Memory B cell (primary cell): ENCODE results near the gene SIRPD.

Experiments used
- ATAC-seq: fragments of 150-1000 bp; cut with Tn5 transposase; 2 replicates; pipeline ENCODE4 v1.10.0; 2021; ENCODE audit warnings: low read depth, mild to moderate bottlenecking, moderate library complexity
- DNase-seq, 2 donors: peaks; one replicate each; pipeline ENCODE4 v3.0.0; 2022; ENCODE audit warnings: low spot score in 2 of 2
- H3K27ac Mint-ChIP-seq: one replicate; pipeline ENCODE4 v1.8.0; 2022; ENCODE audit warnings: mild to moderate bottlenecking, moderate library complexity, mixed read lengths
- H3K27me3 Mint-ChIP-seq: one replicate; pipeline ENCODE4 v1.8.0; 2022; ENCODE audit warnings: mixed read lengths
- H3K36me3 Mint-ChIP-seq: one replicate; pipeline ENCODE4 v1.8.0; 2022; ENCODE audit warnings: mild to moderate bottlenecking, mixed read lengths
- H3K4me1 Mint-ChIP-seq: one replicate; pipeline ENCODE4 v1.8.0; 2022; ENCODE audit warnings: mixed read lengths
- H3K4me3 Mint-ChIP-seq: one replicate; pipeline ENCODE4 v1.8.0; 2022; ENCODE audit warnings: mild to moderate bottlenecking, moderate library complexity, mixed read lengths
- H3K9me3 Mint-ChIP-seq: one replicate; pipeline ENCODE4 v1.8.0; 2022; ENCODE audit warnings: mixed read lengths

The SIRPD gene

GRCh38 chr20:1566701-1567100 is 9.2 kb upstream of the SIRPD start:
- ATAC-seq (no peak), DNase-seq (no peak)
- Mint-ChIP-seq H3K4me1 (peaks cover 7% of the 10 kb centered on the region), H3K27me3 (no peaks in the 10 kb centered on the region), H3K36me3 (peaks cover 14% of the 10 kb centered on the region), H3K9me3 (no peaks in the 10 kb centered on the region), H3K27ac (no peak overlapping the region), H3K4me3 (no peak overlapping the region)

GRCh38 chr20:1565461-1565860 is 8.0 kb upstream of the SIRPD start:
- Mint-ChIP-seq H3K27ac (no peak overlapping the region), H3K27me3 (peaks cover 2% of the 10 kb centered on the region), H3K4me1 (peaks cover 7% of the 10 kb centered on the region), H3K9me3 (no peaks in the 10 kb centered on the region), H3K4me3 (no peak overlapping the region), H3K36me3 (peaks cover 14% of the 10 kb centered on the region)
- ATAC-seq (no peak), DNase-seq (no peak)

GRCh38 chr20:1563598-1563997 is 6.1 kb upstream of the SIRPD start:
- Mint-ChIP-seq H3K36me3 (peaks cover 14% of the 10 kb centered on the region), H3K9me3 (no peaks in the 10 kb centered on the region), H3K4me1 (peaks cover 7% of the 10 kb centered on the region), H3K4me3 (no peak overlapping the region), H3K27ac (no peak overlapping the region), H3K27me3 (peaks cover 2% of the 10 kb centered on the region)
- DNase-seq (no peak), ATAC-seq (no peak)

- peaks cover 14% of the 10 kb centered on the region for H3K36me3 Mint-ChIP-seq
- H3K9me3 Mint-ChIP-seq: no peaks in the 10 kb centered on the region
- no peak overlapping the region for H3K4me3 Mint-ChIP-seq
- no peak for DNase-seq
- H3K27me3 Mint-ChIP-seq: peaks cover 2% of the 10 kb centered on the region
- peaks cover 7% of the 10 kb centered on the region for H3K4me1 Mint-ChIP-seq
- ATAC-seq: no peak
- H3K27ac Mint-ChIP-seq: no peak overlapping the region
Measured at GRCh38 chr20:1562622-1563021, 5.1 kb upstream of the SIRPD start.

GRCh38 chr20:1561350-1561749 is 3.8 kb upstream of the SIRPD start:
- H3K27ac Mint-ChIP-seq: no peak overlapping the region
- ATAC-seq: no peak
- H3K4me3 Mint-ChIP-seq: no peak overlapping the region
- H3K4me1 Mint-ChIP-seq: peaks cover 7% of the 10 kb centered on the region
- H3K36me3 Mint-ChIP-seq: peaks cover 14% of the 10 kb centered on the region
- no peaks in the 10 kb centered on the region for H3K9me3 Mint-ChIP-seq
- DNase-seq: no peak
- peaks cover 2% of the 10 kb centered on the region for H3K27me3 Mint-ChIP-seq

- H3K27me3 Mint-ChIP-seq: peaks cover 4% of the 10 kb centered on the region
- no peaks in the 10 kb centered on the region for H3K4me1 Mint-ChIP-seq
- no peak for ATAC-seq
- H3K36me3 Mint-ChIP-seq: peaks cover 1% of the 10 kb centered on the region
- no peak overlapping the region for H3K4me3 Mint-ChIP-seq
- H3K9me3 Mint-ChIP-seq: peaks cover 5% of the 10 kb centered on the region
- DNase-seq: no peak
- no peak overlapping the region for H3K27ac Mint-ChIP-seq
Measured at GRCh38 chr20:1555952-1556351, 1.6 kb downstream of the SIRPD start.

- peaks cover 5% of the 10 kb centered on the region for H3K9me3 Mint-ChIP-seq
- H3K4me1 Mint-ChIP-seq: peaks cover 32% of the 10 kb centered on the region
- H3K36me3 Mint-ChIP-seq: peaks cover 3% of the 10 kb centered on the region
- no peaks in the 10 kb centered on the region for H3K27me3 Mint-ChIP-seq
- H3K27ac Mint-ChIP-seq: peak overlapping the region; percentile 45
- DNase-seq (no peak), ATAC-seq (no peak)
- no peak overlapping the region for H3K4me3 Mint-ChIP-seq
Measured at GRCh38 chr20:1539816-1540419, 17.6 kb downstream of the SIRPD start.

GRCh38 chr20:1538655-1539054 is 18.9 kb downstream of the SIRPD start:
- H3K27me3 Mint-ChIP-seq: no peaks in the 10 kb centered on the region
- H3K9me3 Mint-ChIP-seq: peaks cover 5% of the 10 kb centered on the region
- no peak for ATAC-seq
- peaks cover 32% of the 10 kb centered on the region for H3K4me1 Mint-ChIP-seq
- no peak for DNase-seq
- peaks cover 3% of the 10 kb centered on the region for H3K36me3 Mint-ChIP-seq
- no peak overlapping the region for H3K4me3 Mint-ChIP-seq
- H3K27ac Mint-ChIP-seq: peak overlapping the region; percentile 43

- peaks cover 5% of the 10 kb centered on the region for H3K9me3 Mint-ChIP-seq
- H3K4me1 Mint-ChIP-seq: peaks cover 30% of the 10 kb centered on the region
- peak overlapping the region; percentile 84 for H3K27ac Mint-ChIP-seq
- peak overlapping the region; percentile 70 for H3K4me3 Mint-ChIP-seq
- ATAC-seq: peak; percentile 90
- H3K27me3 Mint-ChIP-seq: no peaks in the 10 kb centered on the region
- peaks cover 3% of the 10 kb centered on the region for H3K36me3 Mint-ChIP-seq
- DNase-seq: peak in 1 of 2 donors; percentile 39
Measured at GRCh38 chr20:1537731-1538058, 19.8 kb downstream of the SIRPD start.

- peaks cover 5% of the 10 kb centered on the region for H3K9me3 Mint-ChIP-seq
- no peak for DNase-seq
- ATAC-seq: no peak
- H3K27ac Mint-ChIP-seq: peak overlapping the region; percentile 84
- peak overlapping the region; percentile 70 for H3K4me3 Mint-ChIP-seq
- H3K4me1 Mint-ChIP-seq: peaks cover 27% of the 10 kb centered on the region
- peaks cover 3% of the 10 kb centered on the region for H3K36me3 Mint-ChIP-seq
- no peaks in the 10 kb centered on the region for H3K27me3 Mint-ChIP-seq
Measured at GRCh38 chr20:1536893-1537730, 20.4 kb downstream of the SIRPD start.

- ATAC-seq: peak; percentile 70
- Mint-ChIP-seq H3K4me3 (no peak overlapping the region), H3K36me3 (no peaks in the 10 kb centered on the region), H3K27ac (peak overlapping the region; percentile 53), H3K27me3 (no peaks in the 10 kb centered on the region), H3K9me3 (no peaks in the 10 kb centered on the region), H3K4me1 (peaks cover 27% of the 10 kb centered on the region)
- DNase-seq: peak in 1 of 2 donors; percentile 14
Measured at GRCh38 chr20:1535420-1536175, 21.9 kb downstream of the SIRPD start.

GRCh38 chr20:1534526-1534925 is 23.0 kb downstream of the SIRPD start:
- no peak for ATAC-seq
- Mint-ChIP-seq H3K4me1 (peaks cover 27% of the 10 kb centered on the region), H3K9me3 (no peaks in the 10 kb centered on the region), H3K27me3 (no peaks in the 10 kb centered on the region), H3K27ac (no peak overlapping the region), H3K36me3 (no peaks in the 10 kb centered on the region), H3K4me3 (no peak overlapping the region)
- no peak for DNase-seq

GRCh38 chr20:1533059-1533458 is 24.4 kb downstream of the SIRPD start:
- H3K4me3 Mint-ChIP-seq: no peak overlapping the region
- H3K36me3 Mint-ChIP-seq: no peaks in the 10 kb centered on the region
- DNase-seq (no peak), ATAC-seq (no peak)
- H3K27me3 Mint-ChIP-seq: no peaks in the 10 kb centered on the region
- no peaks in the 10 kb centered on the region for H3K9me3 Mint-ChIP-seq
- no peak overlapping the region for H3K27ac Mint-ChIP-seq
- H3K4me1 Mint-ChIP-seq: peaks cover 19% of the 10 kb centered on the region

GRCh38 chr20:1528811-1529210 is 28.7 kb downstream of the SIRPD start:
- Mint-ChIP-seq H3K9me3 (no peaks in the 10 kb centered on the region), H3K4me3 (no peak overlapping the region), H3K27ac (no peak overlapping the region), H3K36me3 (no peaks in the 10 kb centered on the region), H3K27me3 (no peaks in the 10 kb centered on the region), H3K4me1 (peaks cover 3% of the 10 kb centered on the region)
- DNase-seq (no peak), ATAC-seq (no peak)
